NCI-H2196 treated with DMSO at 0.1 percent for 48 hours (cell line): ENCODE measurements around the gene SPATS1.
A peak's percentile ranks its signal among the peaks of the same experiment; 100 is the strongest.

ENCODE experiments used
- DNase-seq: peaks from one replicate; lab custom pipeline; 2025; ENCODE audit not compliant: unreplicated experiment; lab: John Stamatoyannopoulos, UW

Gene SPATS1

GRCh38 chr6:44386364-44386928, 44.0 kb downstream of the SPATS1 start:
- DNase-seq = no peak

- no peak for DNase-seq
Observed at GRCh38 chr6:44386929-44387345, 44.5 kb downstream of the SPATS1 start.

DNA sequence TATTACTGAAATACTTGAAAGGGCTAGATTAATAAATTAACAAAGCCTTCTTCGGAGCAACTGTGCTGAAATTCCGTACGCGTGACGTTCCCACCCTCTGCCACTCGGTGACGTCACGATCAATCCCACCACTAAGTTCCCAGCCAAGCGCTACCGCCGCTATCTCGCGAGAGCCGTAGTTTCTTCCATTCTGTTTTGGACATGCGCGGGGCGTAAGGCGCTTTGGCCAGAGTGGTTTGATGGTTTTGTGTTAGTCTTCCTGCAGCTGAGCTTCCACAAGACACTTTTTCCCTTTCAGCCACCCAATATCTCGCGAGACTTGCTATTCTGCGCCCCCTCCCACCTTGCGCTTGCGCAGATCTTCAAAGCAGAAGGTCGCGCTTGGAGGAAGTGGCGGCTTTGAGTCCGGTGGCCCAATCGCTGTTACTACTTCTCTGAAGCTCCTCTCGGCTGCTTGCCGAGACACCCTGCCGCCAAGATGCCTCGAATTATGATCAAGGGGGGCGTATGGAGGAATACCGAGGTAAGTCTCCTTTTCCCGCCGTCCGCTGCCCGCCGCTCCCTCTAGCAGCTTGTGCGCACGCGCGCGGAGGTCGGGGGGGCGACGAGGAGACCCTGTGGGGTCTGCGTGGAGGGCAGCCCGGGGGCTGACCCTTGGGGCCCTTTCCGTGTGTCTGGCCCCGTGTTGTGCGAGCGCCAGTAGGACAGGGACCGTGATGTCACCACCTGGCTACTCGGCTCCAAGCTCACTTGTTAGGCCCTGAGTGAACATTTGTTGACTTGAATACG, 45.1 kb downstream of the SPATS1 start, which contains the start of gene CDC5L:
Gene CDC5L, plus strand, starts transcription at position 361 of the 789 bp plus-strand sequence. Its CDS starts 118 bp downstream, at position 479.
- DNase-seq = peak; percentile 97

GRCh38 chr6:44388135-44388487, 45.7 kb downstream of the SPATS1 start:
- DNase-seq = no peak

GRCh38 chr6:44388887-44389286, 46.4 kb downstream of the SPATS1 start:
- DNase-seq = no peak

- no peak for DNase-seq
Observed at GRCh38 chr6:44390158-44390683, 47.8 kb downstream of the SPATS1 start.
